ENCODE results near the gene SLC39A7. TPM values are rescaled to one million over a fixed set of nuclear protein-coding genes. Genes with fewer than 3 reads are reported as not detected.

SLC39A7 gene
- total and polyA plus RNA-seq, 11 donors: 39.9 to 197 (median 55.3) TPM

- intact Hi-C loops (cut with DNase I): no loop called here
- Histone ChIP-seq H3K36me3 (no peaks in the 10 kb centered on the region), H3K9me3 (no peaks in the 10 kb centered on the region), H3K4me3 (no peak overlapping the region), H3K4me1 (peaks cover 0 to 24% (median 13%) of the 10 kb centered on the region in 12 donors), H3K27ac (no peak overlapping the region), H3K27me3 (peaks cover 0 to 21% (median 0%) of the 10 kb centered on the region in 9 donors)
- 91 to 95% (median 92%) methylated on average over 1 of the region's 1 CpG for WGBS, 4 donors
- no peak for ATAC-seq
- TF ChIP-seq, protein P1, sequence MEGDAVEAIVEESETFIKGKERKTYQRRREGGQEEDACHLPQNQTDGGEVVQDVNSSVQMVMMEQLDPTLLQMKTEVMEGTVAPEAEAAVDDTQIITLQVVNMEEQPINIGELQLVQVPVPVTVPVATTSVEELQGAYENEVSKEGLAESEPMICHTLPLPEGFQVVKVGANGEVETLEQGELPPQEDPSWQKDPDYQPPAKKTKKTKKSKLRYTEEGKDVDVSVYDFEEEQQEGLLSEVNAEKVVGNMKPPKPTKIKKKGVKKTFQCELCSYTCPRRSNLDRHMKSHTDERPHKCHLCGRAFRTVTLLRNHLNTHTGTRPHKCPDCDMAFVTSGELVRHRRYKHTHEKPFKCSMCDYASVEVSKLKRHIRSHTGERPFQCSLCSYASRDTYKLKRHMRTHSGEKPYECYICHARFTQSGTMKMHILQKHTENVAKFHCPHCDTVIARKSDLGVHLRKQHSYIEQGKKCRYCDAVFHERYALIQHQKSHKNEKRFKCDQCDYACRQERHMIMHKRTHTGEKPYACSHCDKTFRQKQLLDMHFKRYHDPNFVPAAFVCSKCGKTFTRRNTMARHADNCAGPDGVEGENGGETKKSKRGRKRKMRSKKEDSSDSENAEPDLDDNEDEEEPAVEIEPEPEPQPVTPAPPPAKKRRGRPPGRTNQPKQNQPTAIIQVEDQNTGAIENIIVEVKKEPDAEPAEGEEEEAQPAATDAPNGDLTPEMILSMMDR (IDR thresholded peaks at IDR 0.05): no peak
- no peak for TF ChIP-seq POLR2A (IDR thresholded peaks at IDR 0.05)
- no peak for DNase-seq
Measured at GRCh38 chr6:33187809-33188208, 12.9 kb upstream of the SLC39A7 start.

DNA sequence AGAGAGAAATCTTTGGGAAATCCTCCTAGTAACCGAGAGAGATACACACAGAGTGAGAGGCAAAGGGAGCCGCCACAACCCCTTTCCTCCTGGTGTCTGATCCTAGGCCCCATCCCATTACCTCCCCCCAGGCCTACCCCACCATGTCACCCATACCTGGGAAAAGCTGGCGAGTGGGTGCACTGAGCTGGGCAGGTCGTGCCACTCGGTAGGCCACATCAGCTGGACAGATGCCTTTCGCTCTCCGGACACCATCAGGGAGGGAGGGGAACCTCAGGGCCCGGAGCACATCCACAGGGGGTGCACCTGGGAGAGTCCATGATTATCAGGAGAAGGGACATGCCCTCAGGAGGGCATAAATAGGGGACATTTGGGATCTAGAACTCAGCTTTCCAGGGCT, 11.5 kb upstream of the SLC39A7 start:
- DNase-seq (peak in 1 of 5 donors; percentile 48), ATAC-seq (no peak)
- WGBS, 4 donors: 89 to 92% (median 91%) methylated on average over 8 of the region's 8 CpGs
- intact Hi-C loops (cut with DNase I): no loop called here
- H3K9me3 ChIP-seq: no peaks in the 10 kb centered on the region
- peaks cover 0 to 5% (median 2%) of the 10 kb centered on the region in 9 donors for H3K36me3 ChIP-seq
- no peak overlapping the region for H3K4me3 ChIP-seq
- TF ChIP-seq, protein P1 (IDR thresholded peaks at IDR 0.05): no peak
- TF ChIP-seq POLR2A (IDR thresholded peaks at IDR 0.05): no peak
- H3K4me1 ChIP-seq: peaks cover 0 to 29% (median 17%) of the 10 kb centered on the region in 12 donors
- H3K27ac ChIP-seq: no peak overlapping the region
- peaks cover 0 to 21% (median 0%) of the 10 kb centered on the region in 9 donors for H3K27me3 ChIP-seq

DNA sequence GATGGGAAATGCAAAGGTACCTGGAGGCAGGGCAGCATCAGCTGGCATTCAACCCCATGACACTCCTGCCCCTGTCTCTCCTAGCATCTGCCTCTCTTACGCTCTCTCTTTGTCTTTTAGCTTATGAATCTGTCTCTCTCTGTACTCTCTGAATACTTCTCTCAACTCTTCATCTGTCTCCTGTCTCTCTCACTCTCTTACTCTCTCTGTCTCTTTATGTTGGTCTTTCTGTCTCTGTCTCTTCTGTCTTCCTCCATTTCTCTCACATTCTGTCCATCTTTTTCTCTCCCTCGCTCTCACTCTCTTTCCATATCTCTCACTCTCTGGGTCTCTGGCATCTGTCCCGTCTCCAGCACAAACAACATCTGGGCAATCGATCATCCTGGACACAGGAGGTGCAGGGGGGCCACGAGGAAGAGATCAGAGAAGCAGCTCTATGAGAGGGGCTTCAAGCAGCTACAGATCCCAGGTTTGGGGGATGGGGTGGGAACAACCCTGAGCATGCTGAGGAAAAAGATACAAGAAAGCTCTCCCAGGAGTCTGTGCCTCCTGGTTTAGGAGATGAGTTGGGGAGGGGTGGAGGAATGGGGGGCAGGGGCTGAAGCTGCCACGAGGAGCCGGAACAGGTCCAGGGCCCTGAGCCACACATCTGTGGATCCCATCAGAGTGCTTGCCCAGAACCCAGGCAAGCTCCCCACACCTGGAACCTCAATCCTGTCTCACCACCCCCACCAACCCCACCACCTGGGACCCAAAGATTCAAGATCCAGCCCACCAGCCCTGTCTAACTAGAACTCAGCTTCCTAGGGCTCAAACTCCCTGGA, 10.8 kb upstream of the SLC39A7 start:
- 48 to 57% (median 53%) methylated on average over 7 of the region's 7 CpGs for WGBS, 4 donors
- H3K4me3 ChIP-seq: no peak overlapping the region
- TF ChIP-seq, protein P1 (IDR thresholded peaks at IDR 0.05): no peak
- peaks cover 0 to 12% (median 9%) of the 10 kb centered on the region in 9 donors for H3K36me3 ChIP-seq
- peaks cover 0 to 29% (median 17%) of the 10 kb centered on the region in 12 donors for H3K4me1 ChIP-seq
- ATAC-seq (no peak), DNase-seq (no peak)
- H3K27ac ChIP-seq: no peak overlapping the region
- intact Hi-C loops (cut with DNase I): no loop called here
- peaks cover 0 to 21% (median 0%) of the 10 kb centered on the region in 9 donors for H3K27me3 ChIP-seq
- H3K9me3 ChIP-seq: no peaks in the 10 kb centered on the region

GRCh38 chr6:33190504-33191107, 10.1 kb upstream of the SLC39A7 start:
- peaks cover 0 to 31% (median 17%) of the 10 kb centered on the region in 12 donors for H3K4me1 ChIP-seq
- no peak overlapping the region for H3K4me3 ChIP-seq
- H3K9me3 ChIP-seq: no peaks in the 10 kb centered on the region
- intact Hi-C loops (cut with DNase I): no loop called here
- no peak overlapping the region for H3K27ac ChIP-seq
- H3K36me3 ChIP-seq: peaks cover 0 to 20% (median 17%) of the 10 kb centered on the region in 9 donors
- TF ChIP-seq POLR2A (IDR thresholded peaks at IDR 0.05): no peak
- TF ChIP-seq, protein P1 (IDR thresholded peaks at IDR 0.05): no peak
- 79 to 84% (median 81%) methylated on average over 10 to 11 of the region's 11 CpGs for WGBS, 4 donors
- no peak for ATAC-seq
- peaks cover 0 to 21% (median 0%) of the 10 kb centered on the region in 9 donors for H3K27me3 ChIP-seq
- DNase-seq: peak in 1 of 5 donors; percentile 40
